GM23248 (cell line): Measurements from ENCODE around the gene OR5AL1.
"Not testable (repeated sequence)": the region's sequence is repeated elsewhere in the genome, so short reads cannot be mapped to it uniquely, and the experiment has no call there.

ENCODE experiments used
- EZH2 ChIP-seq: fragments of 200-600 bp; sonication (generic); IDR thresholded peaks from 2 replicates; pipeline ENCODE4 v1.6.1; 2018; ENCODE audit warnings: antibody characterized with exemption, mild to moderate bottlenecking; ENCODE audit not compliant: insufficient read depth, poor library complexity, severe bottlenecking
- EZH2phosphoT487 ChIP-seq: fragments of 200-600 bp; sonication (generic); IDR thresholded peaks from 2 replicates; pipeline ENCODE4 v1.6.1; 2018; ENCODE audit warnings: antibody characterized with exemption, moderate library complexity, mild to moderate bottlenecking, low read depth; ENCODE audit not compliant: insufficient read depth

DNA sequence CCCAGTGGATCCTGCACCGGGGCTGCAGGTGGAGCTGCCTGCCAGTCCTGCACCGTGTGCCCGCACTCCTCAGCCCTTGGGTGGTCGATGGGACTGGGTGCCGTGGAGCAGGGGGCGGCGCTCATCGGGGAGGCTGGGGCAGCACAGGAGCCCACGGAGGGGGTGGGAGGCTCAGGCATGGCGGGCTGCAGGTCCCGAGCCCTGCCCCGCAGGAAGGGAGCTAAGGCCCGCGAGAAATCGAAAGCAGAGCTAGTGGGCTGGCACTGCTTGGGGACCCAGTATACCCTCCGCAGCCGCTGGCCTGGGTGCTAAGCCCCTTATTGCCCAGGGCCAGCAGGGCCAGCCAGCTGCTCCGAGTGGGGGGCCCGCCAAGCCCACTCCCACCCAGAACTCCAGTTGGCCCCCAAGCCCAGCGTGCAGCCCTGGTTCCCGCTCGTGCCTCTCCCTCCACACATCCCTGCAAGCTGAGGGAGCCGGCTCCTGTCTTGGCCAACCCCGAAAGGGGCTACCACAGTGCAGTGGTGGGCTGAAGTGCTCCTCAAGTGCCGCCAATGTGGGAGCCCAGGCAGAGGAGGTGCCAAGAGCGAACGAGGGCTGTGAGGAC, 10.5 kb upstream of the OR5AL1 start:
- TF ChIP-seq EZH2phosphoT487, EZH2: not testable (repeated sequence)
